OCI-M2 (cell line): ENCODE data around the gene DLGAP4.
"Not testable (repeated sequence)": the region's sequence is repeated elsewhere in the genome, so short reads cannot be mapped to it uniquely, and the experiment has no call there.

ENCODE experiments used
- DNase-seq: peaks from one replicate; lab custom pipeline; 2025; ENCODE audit not compliant: unreplicated experiment; lab: John Stamatoyannopoulos, UW

Gene DLGAP4

DNA sequence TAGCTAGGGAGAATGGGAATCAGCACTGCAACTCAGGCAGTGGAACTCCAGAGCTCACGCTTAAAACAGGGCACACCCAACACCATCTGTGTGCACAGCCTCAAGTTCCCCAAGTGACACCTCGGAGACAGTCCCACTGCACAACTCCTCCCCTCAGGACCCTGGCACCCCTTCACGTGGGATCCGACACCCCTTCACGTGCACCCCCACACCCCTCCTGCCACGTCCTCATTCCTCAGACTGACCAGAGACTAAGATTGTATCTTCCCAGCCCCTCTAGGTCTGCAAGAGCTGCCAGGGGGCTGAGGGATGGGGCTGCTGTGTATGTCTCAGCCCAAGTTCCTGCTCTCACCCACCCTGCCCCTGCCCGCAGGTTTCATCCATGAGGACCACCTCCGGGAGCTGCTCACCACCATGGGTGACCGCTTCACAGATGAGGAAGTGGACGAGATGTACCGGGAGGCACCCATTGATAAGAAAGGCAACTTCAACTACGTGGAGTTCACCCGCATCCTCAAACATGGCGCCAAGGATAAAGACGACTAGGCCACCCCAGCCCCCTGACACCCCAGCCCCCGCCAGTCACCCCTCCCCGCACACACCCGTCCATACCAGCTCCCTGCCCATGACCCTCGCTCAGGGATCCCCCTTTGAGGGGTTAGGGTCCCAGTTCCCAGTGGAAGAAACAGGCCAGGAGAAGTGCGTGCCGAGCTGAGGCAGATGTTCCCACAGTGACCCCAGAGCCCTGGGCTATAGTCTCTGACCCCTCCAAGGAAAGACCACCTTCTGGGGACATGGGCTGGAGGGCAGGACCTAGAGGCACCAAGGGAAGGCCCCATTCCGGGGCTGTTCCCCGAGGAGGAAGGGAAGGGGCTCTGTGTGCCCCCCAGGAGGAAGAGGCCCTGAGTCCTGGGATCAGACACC, 242.8 kb downstream of the DLGAP4 start:
- no peak for DNase-seq

DNA sequence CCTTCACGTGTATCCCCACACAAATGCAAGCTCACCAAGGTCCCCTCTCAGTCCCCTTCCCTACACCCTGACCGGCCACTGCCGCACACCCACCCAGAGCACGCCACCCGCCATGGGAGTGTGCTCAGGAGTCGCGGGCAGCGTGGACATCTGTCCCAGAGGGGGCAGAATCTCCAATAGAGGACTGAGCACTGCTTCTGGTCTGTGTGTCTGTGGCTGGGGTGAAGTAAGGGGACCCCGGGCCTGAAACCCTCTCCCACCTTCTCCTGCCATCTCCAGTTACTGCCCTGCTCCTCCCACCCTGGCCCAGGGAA, 243.4 kb downstream of the DLGAP4 start:
- no peak for DNase-seq

DNA sequence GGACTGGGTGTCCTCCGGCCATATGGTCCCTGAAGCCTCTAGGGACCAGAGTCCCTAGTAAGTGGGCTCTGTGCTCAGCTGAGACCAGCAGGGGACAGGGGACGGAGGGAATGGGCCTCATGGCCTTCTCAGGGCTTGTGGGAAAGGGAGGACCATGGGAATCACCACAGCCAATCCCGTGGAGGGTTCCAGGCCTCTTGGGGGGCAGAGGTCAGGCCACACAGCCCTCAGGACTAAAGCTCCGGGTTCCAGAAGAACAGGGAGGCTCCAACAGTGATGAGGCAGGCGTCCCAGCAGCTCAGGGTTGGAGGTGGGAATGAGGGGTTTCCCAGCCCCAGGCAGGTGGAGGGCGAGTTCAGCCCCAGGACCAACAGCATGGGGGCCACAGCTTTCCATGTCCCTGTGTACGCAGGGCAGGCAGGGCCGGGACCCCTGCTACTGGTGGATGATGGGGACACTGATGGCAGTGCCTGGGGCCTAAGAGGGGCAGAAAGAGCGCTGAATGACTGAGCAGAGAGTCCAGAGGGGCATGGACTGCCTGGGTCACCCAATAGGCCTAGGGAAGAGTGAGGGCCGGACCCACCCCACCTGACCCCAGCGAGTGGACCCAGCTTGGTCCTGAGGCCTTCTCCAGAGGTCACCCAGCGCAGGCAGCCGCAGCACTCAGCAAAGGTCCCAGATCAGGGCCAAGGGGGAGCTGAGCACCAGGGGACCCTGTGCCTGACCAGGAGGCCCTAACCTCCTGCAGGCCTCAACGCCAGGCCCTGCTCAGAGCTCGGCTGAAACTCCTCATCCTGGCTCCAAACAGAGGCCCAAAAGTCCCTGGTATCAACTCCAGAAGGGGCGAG, 244.0 kb downstream of the DLGAP4 start:
- no peak for DNase-seq

DNA sequence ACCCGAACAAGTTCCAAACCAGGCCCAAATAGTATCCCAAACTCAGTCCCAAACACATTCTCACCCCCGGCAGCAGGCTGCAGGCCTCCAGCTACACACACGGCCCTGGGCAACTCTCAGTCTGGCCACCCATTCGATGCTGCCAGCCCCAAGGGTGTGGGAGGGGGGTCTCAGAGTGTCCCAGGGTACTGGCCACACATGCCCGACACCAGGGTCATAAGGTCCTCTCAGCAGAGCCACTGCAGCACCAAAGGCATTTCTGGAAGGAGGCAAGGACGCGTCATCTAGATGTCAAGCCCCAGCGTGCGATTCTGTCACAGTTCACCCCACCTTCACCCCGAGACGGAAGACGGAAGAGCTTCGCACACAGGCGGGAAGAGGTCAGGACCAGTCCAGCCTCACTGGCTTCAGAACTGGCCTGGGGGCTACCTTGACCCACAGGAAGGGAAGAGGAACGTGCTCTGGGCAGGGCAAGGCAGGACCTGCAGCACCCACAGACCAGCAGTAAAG, 244.7 kb downstream of the DLGAP4 start:
- no peak for DNase-seq

DNA sequence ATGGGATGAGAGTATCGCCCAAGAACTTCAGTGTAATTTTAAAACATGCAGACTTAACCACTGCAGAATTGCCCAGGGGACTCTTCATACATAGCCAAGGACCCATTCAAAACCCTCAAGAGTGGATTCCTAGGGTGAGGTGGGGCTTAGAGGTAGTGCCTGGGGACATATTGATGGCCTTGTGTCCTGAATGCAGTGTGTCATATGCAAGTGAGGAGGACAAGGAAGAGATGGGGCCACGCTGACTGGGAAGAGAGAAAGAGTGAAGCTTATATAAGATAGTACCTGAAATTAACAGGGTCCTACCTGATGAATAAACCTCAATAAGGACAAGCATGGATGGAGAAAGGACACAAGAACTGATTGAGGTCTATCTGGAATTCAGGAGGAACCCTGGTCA, 249.1 kb downstream of the DLGAP4 start:
- DNase-seq, result no peak

DNA sequence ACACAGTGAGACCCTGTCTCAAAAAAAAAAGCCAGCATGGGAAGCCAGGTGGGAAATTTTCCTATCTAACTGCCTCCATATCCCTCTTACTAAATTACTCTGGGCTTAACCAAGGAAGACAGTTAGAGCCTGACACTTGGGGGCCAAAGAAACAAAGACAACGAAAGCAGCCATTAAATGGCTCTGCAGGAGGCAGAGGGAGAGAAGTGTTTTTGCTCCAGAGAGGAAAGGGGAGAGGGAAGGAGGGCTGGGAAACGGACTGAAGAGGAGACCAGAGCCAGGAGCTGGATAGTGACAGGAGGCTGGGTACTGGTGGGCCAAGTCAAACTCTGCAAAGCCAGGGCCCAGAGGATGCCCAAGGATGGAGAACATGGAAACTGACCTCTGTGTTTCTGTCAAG, 256.6 kb downstream of the DLGAP4 start:
- no peak for DNase-seq

DNA sequence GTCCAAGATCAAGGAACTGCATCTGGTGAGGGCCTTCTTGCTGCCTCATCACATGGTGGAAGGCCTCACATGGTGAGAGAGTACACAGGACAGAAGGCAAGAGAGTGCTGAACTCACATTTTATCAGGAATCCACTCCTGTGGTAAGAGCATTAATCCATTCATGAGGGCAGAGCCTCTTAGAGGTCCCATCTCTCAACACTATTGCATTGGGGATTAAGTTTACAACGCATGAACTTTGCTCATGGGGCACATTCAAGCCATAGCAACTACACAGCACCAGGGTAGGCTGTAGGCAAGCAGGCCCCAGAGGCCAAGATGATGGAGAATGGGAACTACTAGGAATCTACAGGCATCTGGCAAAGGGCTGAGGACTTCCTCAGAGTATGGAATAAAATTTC, 257.2 kb downstream of the DLGAP4 start:
- DNase-seq, result no peak

DNA sequence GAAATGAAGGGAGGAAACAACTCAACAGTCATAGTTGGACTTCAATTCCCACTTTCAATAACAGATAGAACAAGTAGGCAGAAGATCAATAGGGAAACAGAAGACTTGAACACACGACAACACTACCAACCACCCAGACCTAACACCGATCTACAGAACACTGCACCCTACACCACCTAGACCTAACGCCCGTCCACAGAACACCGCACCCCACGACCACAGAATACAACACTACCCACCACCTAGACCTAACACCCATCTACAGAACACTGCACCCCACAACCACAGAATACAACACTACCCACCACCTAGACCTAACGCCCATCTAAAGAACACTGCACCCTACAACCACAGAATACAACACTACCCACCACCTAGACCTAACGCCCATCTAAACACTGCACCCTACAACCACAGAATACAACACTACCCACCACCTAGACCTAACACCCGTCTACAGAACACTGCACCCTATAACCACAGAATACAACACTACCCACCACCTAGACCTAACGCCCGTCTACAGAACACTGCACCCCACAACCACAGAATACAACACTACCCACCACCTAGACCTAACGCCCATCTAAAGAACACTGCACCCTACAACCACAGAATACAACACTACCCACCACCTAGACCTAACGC, 258.1 kb downstream of the DLGAP4 start:
- DNase-seq, result not testable (repeated sequence)

DNA sequence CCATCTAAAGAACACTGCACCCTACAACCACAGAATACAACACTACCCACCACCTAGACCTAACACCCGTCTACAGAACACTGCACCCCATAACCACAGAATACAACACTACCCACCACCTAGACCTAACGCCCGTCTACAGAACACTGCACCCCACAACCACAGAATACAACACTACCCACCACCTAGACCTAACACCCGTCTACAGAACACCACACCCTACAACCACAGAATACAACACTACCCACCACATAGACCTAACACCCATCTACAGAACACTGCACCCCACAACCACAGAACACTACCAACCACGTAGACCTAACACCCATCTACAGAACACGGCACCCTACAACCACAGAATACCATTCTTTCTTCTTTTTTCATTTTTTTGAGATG, 258.6 kb downstream of the DLGAP4 start:
- not testable (repeated sequence) for DNase-seq

DNA sequence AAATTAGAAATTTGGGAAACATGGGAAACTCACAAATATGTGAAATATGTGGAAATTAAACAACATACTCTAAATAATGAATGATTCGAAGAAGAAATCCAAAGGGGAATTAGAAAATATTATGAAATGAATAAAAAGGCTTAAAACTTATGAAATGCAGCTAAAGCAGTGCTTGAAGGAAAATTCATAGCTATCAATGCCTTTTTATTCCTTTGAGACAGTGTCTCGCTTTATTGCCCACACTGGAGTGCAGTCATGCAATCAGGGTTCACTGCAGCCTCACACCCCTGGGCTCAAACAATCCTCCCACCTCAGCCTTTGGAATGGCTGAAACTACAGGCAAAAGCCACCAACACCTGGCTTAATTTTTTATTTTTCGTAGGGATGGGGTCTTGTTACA, 259.4 kb downstream of the DLGAP4 start:
- no peak for DNase-seq

DNA sequence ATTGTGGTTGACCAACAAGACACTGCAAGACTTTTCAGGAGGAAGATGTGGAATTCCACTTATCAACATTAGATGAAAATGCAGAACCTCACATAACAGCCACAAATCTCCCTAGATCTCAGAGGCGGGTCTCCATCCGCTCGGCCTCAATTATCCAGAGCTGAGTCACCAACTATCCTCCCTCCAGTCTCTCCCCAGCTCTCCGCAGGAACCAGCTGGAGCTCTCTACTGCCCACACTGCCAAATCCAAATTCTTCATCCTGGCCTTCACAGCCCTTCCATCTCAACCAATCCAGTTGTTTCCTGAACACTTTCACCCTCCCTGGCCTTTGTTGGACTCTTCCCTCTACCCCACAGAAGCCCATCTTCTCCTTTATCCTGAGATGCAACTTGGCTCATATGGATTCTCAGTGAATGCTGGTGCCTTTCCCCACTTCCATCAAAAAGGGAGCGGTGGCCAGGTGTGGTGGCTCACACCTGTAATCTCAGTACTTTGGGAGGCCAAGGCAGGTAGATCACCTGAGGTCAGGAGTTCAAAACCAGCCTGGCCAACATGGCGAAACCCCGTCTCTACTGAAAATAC, 263.8 kb downstream of the DLGAP4 start:
- DNase-seq, result no peak

DNA sequence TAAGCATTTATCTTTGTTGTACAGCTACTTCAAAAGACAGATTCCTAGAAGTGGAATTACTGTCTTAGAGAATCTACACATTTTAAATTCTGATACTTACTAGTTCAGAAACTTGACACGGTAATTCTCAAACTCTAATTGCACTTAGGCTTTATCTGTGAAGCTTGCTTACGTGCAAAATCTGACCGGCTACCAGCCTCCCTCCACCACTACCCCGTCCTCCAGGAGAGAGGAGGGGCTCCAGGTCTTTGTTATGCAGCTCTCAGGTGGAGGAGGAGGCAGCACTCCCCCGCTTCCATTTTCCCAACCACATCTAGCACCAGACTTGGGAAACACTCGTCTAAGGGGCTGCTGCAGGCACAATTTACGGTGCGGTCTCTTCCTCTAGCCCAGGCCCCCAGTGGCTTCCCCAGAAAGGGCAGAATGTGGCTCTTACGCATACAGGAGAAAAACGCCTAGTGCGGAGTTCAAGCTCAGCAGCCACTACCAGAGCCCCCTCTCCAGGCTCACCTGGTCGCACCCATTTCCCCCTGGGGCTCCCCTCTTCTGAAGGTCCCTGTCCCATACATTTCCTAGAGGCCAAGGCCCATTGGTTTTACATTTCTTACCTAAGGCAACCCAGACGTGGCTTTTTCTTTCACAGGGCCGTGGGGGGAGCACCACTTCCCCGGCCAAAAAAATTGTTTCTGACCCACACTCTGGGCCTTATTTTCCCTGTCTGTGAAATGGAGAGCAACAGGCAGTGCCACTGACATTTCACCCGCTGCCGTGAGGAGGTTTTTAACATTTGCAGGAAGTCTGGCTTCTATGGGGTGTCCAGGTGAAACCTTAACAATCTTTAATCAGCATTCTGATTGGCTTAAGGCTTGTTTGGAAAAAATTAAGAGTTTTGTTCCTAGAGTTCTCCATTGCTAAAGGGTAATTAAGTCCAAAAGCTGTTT, 265.7 kb downstream of the DLGAP4 start:
- DNase-seq, result no peak

DNA sequence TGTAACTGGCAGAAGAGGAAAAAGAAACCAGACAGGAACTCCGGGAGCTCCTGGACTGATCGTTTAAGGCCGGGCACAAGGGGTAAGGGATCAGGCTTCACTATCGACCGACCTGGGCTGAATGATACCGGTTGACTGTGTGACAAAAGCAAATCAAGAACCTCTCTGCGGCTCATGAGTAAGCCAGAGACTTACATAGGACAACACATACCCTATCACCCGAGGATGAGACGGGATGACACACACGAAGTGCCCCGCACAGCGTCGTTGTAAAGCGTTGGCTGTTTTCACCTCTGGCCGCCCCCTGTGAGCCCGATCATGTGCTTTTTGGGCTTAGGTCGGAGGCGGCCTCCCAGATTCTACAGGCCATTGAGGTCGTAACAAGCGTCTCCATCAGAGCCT, 266.6 kb downstream of the DLGAP4 start:
- no peak for DNase-seq

DNA sequence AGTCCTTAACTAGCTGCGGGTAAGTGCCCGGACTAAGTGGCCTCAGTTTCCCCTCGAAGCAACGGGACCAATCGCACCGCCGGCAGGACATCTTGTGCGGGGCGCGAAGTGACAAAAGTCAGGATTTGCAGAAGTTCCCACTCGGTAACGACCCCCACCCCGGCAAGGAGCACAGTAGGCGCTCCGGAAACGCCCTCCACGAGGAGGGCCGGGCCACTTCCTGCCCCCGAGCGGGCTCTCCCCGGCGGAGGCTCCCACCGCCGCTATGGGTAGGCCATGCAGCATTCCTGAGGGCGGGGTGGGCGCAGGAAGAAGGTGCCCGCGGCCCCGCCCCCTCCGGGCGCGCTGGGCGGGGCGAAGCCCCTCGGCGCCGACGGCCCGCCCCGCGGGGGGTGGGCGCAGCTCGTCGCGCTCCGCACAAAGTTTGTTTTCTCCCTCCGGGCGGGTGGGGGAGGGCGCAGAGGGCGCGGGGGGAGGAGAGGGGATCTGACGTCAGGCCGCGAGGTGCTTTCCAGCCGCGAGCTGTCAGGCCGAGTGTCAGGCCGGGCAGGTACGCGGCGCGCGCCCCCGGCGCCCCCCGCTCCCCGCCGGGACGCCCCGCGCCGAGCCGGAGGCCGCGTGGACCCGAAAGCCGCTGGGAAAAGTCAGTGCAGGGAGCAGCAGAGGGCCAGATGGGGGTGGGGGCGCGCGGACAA, 267.1 kb downstream of the DLGAP4 start, which contains the start of gene TGIF2:
TSS of gene TGIF2 (plus strand) at position 495 of the 695 bp plus-strand sequence. CDS start 5,178 bp downstream, outside the sequence.
- peak; percentile 52 for DNase-seq

DNA sequence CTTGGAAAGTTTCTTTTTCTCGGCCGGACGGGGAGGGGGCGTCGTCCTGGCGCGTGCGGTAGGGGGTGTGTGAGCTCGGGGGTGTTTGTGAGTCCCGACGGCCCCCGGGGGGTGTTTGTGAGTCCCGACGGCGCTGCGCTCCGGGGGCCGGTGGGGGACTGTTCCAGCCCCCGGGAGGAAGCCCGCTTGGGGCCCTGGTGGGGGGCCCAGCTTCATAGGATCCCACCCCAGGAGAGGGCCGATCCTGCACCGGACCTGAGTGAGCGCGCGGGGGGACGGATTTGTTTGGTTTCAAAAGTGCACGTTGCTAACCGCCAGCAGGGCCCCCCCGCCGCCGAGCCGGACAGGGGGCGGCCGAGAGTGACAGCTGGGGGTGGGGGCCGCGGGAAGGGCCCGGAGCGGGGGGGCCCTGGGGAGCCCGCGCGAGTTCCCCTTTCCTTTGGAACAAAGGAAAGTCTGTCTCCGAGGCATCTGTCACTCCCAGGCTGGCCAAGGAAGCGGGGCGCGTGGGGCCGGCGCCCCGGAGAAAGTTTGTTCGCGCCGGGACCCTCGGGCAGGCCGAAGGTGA, 267.7 kb downstream of the DLGAP4 start:
- DNase-seq, result no peak

DNA sequence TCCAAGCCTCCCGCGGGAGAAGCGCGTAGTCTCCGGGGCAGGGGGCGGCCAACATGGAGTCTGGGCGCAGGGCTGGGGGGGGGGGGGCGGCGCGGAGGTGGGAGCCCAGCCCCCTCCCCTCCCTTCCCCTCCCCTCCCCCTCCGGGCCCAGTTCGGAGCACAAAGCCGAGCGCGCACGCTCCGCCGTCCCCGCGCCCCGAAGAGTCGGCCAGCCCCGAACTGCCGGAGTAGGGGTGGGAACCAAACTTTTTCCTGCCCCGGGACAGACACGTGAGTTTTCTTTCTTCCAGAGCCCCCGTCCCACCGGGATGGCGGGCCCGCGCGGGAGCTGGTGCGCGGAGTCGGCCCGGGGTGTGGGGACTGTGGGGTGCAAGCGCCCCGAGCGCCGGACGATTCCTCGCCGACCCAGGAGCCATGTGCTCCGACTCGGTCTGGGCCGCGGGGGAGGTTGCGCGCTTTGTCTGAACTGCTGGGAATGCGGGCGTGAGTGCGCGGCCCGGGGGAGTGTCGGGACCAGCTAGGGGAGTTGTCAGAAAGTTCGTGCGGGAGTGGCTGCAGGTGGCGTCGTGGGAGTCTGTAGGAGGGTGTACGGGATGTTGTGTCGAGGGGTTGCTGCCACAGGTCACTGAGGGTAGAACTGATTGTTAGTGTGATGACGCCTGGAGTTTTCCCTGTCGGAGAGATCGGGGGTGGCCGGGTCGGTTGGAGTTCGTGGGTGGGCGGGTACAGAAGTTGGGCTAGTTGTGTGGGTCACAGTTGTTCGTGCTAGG, 268.4 kb downstream of the DLGAP4 start:
- no peak for DNase-seq

DNA sequence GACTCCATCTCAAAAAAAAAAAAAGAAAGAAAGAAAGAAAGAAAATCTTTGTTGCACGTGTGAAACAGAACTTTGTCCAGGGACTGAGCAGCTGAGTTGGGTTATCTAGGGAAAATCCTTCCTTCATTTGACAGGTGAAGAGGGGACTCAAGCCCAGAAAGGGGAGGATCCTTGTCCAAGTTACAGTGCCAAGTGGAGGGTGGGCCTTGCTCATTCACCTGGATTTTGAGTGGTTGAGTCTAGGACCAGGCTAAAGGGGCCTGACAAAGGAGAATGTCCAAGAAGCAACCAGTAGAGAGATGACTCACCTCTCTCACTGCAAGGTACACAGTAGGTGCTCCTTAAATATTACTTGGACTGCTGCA, 269.9 kb downstream of the DLGAP4 start:
- DNase-seq, result no peak
